ENCODE measurements around the gene GALK1. TPM values are rescaled to one million over a fixed set of nuclear protein-coding genes. Genes with fewer than 3 reads are reported as not detected.
"Not testable (repeated sequence)": the region's sequence is repeated elsewhere in the genome, so short reads cannot be mapped to it uniquely, and the experiment has no call there.

Gene GALK1
- total RNA-seq, 2 experiments from 2014 or later, result 33.2 to 33.6 TPM

DNA sequence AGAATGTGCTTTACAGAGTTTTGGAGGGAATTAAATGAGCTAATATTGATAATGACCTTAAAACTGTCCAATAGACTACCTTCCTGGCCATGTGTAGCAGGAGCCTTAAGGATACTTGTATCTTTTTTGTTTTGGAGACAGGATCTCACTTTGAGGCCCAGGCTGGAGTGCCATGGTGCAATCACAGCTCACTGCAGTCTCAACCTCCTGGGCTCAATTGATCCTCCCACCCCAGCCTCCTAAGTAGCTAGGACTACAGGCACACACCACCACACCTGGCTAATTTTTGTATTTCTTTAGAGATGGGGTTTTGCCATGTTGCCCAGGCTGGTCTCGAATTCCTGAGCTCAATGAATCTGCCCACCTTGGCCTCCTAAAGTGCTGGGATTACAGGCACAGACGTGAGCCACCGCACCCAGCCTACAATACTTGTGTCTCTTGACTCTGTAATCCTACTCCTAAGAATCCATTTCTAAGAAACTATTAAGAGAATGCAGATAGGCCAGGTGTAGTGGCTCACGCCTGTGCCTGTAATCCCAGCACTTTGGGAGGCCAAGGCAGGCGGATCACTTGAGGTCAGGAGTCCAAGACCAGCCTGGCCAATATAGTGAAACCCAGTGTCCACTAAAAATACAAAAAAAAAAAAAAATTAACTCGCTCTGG is 4.9 kb downstream of the GALK1 start:
- not testable (repeated sequence) for H3K36me3 Mint-ChIP-seq, H3K4me1 Mint-ChIP-seq, H3K27me3 Mint-ChIP-seq, DNase-seq, H3K27ac Mint-ChIP-seq, H3K4me3 Mint-ChIP-seq, H3K9me3 Mint-ChIP-seq

DNA sequence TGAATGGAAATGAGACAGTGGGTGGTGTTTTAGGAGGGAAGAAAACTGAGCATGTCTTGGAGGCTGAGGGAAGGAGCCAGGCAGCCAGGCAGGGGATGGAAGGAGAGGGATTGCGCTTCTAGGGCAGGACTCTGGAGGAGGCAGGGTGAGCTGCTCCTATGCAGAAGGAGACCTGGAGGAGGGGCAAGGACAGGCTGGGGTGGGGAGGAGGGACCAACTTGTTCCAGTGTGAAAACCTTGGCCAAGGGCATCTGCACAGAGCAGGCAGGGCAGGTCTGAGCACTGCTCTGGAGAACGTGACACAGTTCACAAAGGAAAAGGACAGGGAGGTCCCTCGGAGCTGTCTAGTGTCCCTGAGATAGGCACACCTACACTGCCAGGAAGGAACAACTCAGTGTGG is 5.5 kb downstream of the GALK1 start:
- Mint-ChIP-seq H3K4me3 (no peak overlapping the region), H3K27me3 (no peaks in the 10 kb centered on the region), H3K4me1 (peaks cover 10% of the 10 kb centered on the region), H3K9me3 (no peaks in the 10 kb centered on the region), H3K36me3 (peaks cover 2% of the 10 kb centered on the region), H3K27ac (no peak overlapping the region)
- DNase-seq, result no peak

DNA sequence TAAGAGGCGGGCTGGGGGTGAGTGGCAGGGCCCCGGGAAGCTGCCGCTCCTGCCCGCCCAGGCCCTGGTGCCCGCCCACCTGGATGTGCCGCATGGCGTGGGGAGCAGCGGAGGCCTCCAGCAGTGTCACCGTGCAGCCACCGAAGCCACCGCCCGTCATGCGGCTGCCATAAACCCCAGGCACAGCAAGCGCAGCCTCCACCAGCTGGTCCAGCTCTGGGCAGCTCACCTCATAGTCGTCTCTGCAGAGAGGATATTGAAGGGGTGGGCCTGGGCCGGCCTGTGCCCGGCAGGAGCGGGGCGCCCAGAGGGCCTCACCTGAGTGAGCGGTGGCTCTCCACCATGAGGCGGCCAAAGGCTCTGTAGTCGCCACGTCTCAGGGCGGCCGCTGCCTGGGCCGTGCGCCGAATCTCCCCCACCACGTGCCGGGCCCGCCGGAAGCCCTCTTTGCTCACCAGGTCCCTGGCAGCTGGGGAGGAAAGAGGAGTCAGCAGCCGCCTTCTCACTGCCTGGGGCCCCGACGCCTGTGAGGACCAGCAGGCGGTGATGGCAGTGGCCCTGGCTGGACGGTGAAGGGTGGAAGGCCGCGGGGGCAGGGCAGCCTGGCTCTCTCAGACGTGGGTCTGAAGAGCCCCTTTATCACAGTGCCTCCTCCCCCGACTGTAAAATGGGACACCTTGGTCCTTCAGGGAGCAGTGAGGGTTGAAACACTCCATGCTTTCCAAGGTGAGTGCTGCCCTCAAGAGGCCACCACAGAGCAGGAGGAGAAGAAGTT is 6.7 kb downstream of the GALK1 start:
- Mint-ChIP-seq H3K9me3 (no peaks in the 10 kb centered on the region), H3K4me3 (no peak overlapping the region), H3K36me3 (peaks cover 2% of the 10 kb centered on the region), H3K4me1 (peaks cover 5% of the 10 kb centered on the region), H3K27ac (no peak overlapping the region), H3K27me3 (no peaks in the 10 kb centered on the region)
- no peak for DNase-seq

- Mint-ChIP-seq H3K27me3 (no peaks in the 10 kb centered on the region), H3K27ac (no peak overlapping the region), H3K4me3 (no peak overlapping the region), H3K36me3 (no peaks in the 10 kb centered on the region), H3K9me3 (no peaks in the 10 kb centered on the region), H3K4me1 (peaks cover 7% of the 10 kb centered on the region)
- no peak for DNase-seq
Observed at GRCh38 chr17:75757086-75757681, 7.8 kb downstream of the GALK1 start.

GRCh38 chr17:75756451-75757085 is 8.4 kb downstream of the GALK1 start:
- Mint-ChIP-seq H3K27ac (no peak overlapping the region), H3K4me1 (peaks cover 7% of the 10 kb centered on the region), H3K4me3 (no peak overlapping the region), H3K36me3 (no peaks in the 10 kb centered on the region), H3K27me3 (no peaks in the 10 kb centered on the region), H3K9me3 (no peaks in the 10 kb centered on the region)
- no peak for DNase-seq

DNA sequence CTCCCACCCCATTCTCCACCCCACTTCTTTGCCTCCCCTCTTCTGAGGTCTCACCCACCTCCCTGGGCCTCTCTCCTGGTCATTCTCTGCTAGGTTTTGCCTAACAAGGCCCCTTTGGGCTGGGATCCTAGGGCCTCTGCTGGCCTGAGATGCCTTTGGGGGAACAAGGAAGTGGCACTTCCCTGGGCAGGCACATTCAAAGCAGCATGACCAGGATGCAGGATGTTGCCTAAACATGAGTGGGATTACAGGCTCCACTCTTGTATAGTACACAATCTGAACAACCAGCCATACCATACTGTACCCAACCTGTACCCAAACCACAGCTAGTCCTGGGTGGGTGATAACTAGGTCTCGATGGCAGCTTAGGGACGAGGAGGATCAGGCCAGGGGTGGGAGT is 9.0 kb downstream of the GALK1 start:
- Mint-ChIP-seq H3K4me1 (peaks cover 7% of the 10 kb centered on the region), H3K27me3 (no peaks in the 10 kb centered on the region), H3K27ac (no peak overlapping the region), H3K9me3 (no peaks in the 10 kb centered on the region), H3K36me3 (no peaks in the 10 kb centered on the region), H3K4me3 (no peak overlapping the region)
- DNase-seq, result no peak

DNA sequence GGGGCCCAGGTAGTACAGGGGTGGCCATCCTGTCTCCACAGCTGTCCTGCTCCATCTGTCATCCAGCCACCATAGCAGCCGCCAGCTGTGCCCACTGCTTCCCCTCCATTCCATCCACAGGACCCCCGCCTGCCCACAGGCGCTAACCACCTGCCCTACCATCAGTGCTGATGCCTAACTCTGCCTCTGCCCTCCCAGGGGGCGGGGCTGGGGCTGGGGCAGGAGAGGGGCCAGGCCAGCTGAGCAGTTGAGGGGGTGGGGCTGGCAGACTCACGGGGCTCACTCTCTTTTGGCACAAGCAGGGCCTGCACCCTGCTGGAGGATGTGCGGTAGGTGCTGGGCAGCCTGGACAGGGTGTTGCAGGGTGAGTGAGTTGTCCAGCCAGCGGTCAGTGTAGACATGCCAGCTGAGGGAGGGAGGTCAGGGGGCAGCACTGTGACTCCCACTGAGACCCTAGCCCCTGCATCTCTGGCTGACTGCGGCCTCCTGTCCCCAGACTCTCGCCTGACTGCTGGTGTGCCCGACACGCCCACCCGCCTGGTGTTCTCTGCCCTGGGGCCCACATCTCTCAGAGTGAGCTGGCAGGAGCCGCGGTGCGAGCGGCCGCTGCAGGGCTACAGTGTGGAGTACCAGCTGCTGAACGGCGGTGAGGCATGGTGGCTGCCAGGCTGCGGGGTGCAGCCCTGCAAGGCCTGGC is 9.6 kb downstream of the GALK1 start:
- no peaks in the 10 kb centered on the region for H3K36me3 Mint-ChIP-seq
- H3K4me1 Mint-ChIP-seq, result peaks cover 7% of the 10 kb centered on the region
- H3K9me3 Mint-ChIP-seq, result no peaks in the 10 kb centered on the region
- H3K27me3 Mint-ChIP-seq, result no peaks in the 10 kb centered on the region
- DNase-seq, result no peak
- no peak overlapping the region for H3K27ac Mint-ChIP-seq
- H3K4me3 Mint-ChIP-seq, result peak overlapping the region; percentile 40

GRCh38 chr17:75754378-75755204 is 10.4 kb downstream of the GALK1 start:
- Mint-ChIP-seq H3K27me3 (no peaks in the 10 kb centered on the region), H3K36me3 (no peaks in the 10 kb centered on the region), H3K9me3 (no peaks in the 10 kb centered on the region), H3K4me1 (peaks cover 10% of the 10 kb centered on the region), H3K4me3 (peak overlapping the region; percentile 40), H3K27ac (no peak overlapping the region)
- DNase-seq, result no peak

- no peaks in the 10 kb centered on the region for H3K9me3 Mint-ChIP-seq
- no peaks in the 10 kb centered on the region for H3K27me3 Mint-ChIP-seq
- H3K36me3 Mint-ChIP-seq, result no peaks in the 10 kb centered on the region
- H3K4me3 Mint-ChIP-seq, result peak overlapping the region; percentile 57
- H3K4me1 Mint-ChIP-seq, result peaks cover 10% of the 10 kb centered on the region
- no peak overlapping the region for H3K27ac Mint-ChIP-seq
- DNase-seq, result peak; percentile 85
Observed at GRCh38 chr17:75753514-75754377, 11.2 kb downstream of the GALK1 start.

GRCh38 chr17:75752802-75753513 is 12.0 kb downstream of the GALK1 start:
- Mint-ChIP-seq H3K27ac (no peak overlapping the region), H3K4me3 (peak overlapping the region; percentile 57), H3K27me3 (peaks cover under 1% of the 10 kb centered on the region), H3K4me1 (peaks cover 10% of the 10 kb centered on the region), H3K36me3 (no peaks in the 10 kb centered on the region), H3K9me3 (no peaks in the 10 kb centered on the region)
- DNase-seq, result no peak

DNA sequence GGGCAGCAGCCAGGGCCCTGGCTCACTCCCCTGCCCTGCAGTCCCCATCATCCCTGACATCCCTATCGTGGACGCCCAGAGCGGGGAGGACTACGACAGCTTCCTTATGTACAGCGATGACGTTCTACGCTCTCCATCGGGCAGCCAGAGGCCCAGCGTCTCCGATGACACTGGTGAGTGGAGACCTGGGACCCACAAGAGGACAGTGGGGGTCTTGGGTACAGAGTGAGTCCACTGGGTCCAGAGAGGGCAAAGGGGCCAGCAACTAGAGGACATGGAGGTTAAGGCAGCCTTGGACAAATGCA is 12.6 kb downstream of the GALK1 start:
- peaks cover 13% of the 10 kb centered on the region for H3K4me1 Mint-ChIP-seq
- no peaks in the 10 kb centered on the region for H3K9me3 Mint-ChIP-seq
- no peaks in the 10 kb centered on the region for H3K36me3 Mint-ChIP-seq
- H3K4me3 Mint-ChIP-seq, result no peak overlapping the region
- no peak for DNase-seq
- H3K27me3 Mint-ChIP-seq, result peaks cover 4% of the 10 kb centered on the region
- no peak overlapping the region for H3K27ac Mint-ChIP-seq

DNA sequence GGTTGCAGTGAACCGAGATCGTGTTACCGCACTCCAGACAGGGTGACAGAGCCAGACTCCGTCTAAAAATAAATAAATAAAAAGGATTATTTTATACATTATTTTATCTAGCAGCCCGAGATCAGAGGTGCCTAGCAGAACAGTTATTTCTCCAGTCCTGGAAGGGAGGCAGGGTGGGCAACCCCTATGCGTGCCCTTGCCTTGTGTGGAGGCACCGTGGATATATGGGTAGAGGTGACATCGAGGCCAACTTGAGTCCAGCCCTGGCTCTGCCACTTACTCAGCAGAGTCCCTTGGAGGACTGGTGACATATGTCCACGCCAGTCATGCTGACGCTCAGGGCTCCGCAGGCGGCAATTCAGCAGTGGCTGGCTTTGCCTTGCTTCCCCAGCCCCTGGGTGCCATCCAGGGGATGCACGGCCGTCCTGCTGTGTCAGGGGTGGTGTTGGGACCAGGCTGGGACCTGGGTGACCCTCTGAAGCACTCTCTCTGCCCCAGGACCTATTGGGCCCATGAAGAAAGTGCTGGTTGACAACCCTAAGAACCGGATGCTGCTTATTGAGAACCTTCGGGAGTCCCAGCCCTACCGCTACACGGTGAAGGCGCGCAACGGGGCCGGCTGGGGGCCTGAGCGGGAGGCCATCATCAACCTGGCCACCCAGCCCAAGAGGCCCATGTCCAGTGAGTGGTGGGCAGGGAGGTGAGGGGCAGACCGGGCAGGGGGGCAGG is 13.2 kb downstream of the GALK1 start:
- Mint-ChIP-seq H3K36me3 (no peaks in the 10 kb centered on the region), H3K4me3 (no peak overlapping the region), H3K27ac (no peak overlapping the region), H3K4me1 (peaks cover 13% of the 10 kb centered on the region), H3K9me3 (no peaks in the 10 kb centered on the region), H3K27me3 (peaks cover 4% of the 10 kb centered on the region)
- DNase-seq, result no peak
